Cerebellar nuclear complex (tissue), 1 donor: Measurements from ENCODE around the gene SNRPE.

ENCODE experiments used
- DNase-seq, 2 experiments: peaks; one replicate each; lab custom pipeline; 2025; lab: John Stamatoyannopoulos, UW

The SNRPE gene

DNA sequence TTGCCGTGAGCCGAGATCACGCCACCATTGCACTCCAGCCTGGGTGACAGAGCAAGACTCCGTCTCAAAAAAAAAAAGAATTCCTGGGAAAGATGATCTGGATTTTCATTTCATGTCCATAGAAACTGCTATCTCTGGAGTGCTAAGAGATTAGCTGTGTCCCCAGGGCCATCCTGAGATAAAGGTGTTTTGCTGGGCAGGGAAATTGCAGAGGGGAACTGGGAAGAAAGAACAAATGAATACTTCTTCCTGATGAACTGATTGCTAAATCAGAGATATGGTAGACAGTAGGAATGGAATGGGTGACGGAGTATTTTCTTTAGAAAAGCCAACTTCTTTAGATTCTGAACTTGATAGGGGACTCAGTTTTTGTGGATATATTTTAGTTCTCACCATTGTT is 19.2 kb downstream of the SNRPE start:
- no peak for DNase-seq

DNA sequence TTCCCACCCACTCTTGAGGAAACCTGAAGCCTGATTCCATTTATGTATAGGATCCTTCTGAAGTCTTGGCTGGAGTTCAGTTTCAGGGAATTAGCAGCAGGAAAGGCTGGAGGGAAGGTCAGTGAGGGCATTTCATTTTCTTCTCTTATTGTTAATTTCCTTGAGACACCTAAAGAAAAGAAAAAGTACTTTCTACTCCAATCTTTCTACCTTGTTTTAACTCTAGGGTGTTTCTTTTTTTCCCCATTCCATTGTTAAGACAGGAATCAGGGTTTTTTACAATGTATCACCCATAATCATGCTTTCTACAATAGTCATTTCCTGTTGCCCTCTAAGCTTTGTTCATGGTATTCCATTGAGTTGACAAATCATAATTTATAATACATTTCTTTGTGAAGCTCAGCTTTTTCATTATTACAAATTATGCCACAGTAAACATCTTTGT is 27.4 kb downstream of the SNRPE start:
- DNase-seq = no peak

DNA sequence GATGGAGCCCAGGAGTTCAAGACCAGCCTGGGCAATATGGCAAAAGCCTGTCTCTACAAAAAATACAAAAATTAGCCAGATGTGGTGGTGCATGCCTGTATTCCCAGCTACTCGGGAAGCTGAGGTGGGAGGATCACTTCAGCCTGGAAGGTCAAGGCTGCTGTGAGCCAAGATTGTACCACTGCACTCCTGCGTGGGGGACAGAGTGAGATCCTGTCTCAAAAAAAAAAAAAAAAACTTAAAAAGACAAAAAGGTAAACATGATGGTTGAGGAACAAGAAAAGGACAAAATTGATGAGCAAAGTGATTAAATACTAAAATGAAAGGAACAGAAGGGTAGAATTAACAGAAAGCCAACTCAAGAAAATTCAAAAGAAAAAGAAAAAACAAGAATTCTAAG is 30.6 kb downstream of the SNRPE start:
- DNase-seq = no peak

DNA sequence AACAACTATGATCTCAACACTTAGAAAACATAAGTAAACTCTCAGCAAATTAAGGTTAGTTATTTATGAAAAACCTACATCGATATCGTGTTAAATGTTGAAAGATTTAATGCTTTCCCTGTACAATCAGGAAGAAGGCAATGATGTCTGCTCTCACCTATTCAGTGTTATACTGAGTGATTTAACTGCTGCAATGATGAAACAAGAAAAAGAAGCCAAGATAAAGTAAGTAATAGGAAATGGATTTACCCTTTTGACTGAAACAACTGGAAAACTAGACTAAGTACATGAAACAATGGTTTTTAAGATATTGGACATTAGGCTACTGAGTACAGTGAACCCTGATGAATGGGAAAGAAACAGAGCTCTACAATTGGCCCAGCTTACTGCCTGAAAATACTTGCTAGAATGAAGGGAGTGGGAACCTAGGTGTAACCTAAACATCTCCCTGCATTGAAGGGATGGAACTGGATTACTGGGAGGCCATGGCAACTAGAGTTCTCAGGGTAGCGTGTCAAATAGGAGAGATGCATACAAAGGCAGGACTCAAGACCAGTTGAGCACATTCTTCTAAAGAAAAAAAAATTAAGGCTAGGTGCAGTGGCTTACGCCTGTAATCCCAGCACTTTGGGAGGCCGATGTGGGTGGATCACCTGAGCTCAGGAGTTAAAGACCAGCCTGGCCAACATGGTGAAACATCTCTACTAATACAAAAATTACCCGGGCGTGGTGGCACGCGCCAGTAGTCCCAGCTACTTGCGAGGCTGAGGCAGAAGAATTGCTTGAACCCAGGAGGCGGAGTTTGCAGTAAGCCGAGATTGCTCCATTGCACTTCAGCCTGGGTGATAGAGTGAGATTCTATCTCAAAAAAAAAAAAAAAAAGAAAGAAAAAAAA is 37.3 kb downstream of the SNRPE start:
- no peak for DNase-seq

DNA sequence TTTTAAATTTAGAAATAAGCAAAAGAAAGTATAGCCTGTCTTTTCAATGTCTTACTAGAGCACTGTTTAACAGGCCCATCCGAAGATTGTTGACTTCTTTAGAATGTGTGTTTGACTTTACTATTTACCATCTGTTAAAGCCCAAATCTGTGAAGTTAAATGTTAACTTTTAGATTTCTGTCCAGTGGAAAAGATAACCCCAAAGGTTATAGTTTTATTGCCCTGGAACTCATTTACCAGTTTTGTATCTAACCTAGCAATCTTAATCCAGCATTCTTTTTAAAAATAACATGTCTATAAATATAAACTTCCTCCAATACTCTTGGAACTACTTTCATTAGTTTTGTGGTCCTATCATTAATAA is 37.9 kb downstream of the SNRPE start:
- no peak for DNase-seq

DNA sequence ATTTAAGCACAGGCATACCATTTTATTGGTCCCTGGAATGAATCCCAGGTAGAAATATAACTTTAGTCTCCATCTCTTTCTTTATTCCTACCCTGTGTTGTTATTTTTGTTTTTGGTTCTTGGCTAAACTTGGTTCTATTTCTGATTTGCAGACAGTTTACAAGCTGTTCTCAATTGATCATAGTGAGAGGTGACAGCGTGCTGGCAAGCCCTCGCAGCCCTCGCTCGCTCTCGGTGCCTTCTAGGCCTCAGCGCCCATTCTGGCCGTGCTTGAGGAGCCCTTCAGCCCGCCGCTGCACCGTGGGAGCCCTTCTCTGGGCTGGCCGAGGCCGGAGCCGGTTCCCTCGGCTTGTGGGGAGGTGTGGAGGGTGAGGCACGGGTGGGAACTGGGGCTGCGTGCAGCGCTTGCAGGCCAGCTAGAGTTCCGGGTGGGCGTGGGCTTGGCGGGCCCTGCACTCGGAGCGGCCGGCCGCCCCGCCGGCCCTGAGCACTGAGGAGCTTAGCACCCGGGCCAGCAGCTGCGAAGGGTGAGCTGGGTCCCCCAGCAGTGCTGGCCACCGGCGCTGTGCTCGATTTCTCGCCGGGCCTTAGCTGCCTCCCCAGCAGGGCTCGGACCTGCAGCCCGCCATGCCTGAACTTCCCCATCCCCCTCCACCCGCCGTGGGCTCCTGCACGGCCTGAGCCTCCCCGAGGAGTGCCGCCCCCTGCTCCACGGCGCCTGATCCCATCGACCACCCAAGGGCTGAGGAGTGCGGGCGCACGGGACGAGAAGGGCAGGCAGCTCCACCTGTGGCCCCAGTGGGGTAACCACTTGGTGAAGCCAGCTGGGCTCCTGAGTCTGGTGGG is 38.7 kb downstream of the SNRPE start:
- no peak for DNase-seq

DNA sequence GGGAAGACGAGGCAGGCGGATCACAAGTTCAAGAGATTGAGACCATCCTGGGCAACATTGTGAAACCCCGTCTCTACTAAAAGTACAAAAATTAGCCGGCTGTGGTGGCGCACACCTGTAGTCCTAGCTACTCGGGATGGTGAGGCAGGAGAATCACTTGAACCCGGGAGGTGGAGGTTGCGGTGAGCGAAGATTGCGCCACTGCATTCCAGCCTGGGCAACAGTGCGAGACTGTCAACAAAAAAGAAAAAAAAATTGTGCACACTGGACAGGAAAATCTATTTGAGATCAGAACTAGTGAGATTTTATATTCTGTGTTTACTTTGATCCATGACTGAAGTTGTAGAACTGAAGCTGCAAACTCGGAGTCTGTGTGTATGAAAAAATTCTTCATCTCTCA is 40.2 kb downstream of the SNRPE start:
- DNase-seq = no peak

DNA sequence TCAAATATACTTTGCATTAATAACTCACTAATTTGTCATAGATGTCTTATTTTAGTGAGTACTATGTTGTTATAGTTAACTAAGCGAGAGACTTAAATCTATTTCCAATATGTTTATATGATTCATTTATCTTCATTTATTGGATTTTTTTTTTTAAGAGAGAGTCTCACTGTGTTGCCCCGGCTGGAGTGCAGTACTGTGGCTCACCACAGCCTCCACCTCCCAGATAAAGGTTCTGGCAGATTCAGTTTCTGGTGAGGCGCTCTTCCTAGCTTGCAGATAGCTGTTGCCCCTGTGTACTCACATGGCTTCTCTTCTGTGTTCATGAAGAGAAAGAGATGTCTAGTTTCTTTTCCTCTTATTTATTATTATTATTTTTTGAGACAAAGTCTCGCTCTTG is 43.9 kb downstream of the SNRPE start:
- no peak for DNase-seq

DNA sequence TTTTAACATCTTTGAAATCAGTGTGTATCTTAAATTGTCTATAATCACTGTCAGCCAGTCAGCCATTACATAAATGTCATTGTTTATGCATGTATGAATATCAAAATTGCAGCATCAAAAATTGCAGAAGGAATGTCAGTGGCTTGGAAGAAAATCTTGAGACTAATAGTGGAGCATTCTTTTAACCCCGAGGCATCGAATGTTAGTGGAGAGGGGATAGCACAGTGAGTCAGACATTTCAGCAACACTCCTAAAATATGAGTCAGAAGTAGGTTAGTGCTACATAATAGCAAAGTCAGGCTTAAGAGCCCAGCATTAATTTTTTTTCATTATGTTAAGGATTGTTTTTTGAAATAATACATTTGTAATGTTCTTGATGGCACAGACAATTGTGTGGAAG is 45.5 kb downstream of the SNRPE start:
- DNase-seq = no peak

DNA sequence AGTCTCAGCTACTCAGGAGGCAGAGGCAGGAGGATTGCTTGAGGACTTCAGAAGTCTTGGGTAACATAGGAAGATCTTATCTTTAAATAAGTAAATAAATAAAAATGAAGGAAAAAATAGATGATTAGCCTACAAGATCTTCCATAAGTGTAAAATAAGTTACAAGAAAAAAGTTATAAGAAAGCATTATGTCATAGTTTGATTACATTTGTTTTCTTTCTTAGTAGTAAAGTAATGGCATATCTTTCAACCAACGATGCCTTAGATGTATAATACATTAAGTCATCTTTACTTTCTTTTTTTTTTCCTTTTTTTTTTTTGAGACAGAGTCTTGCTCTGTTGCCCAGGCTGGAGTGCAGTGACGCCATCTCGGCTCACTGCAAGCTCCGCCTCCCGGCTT is 46.5 kb downstream of the SNRPE start:
- no peak for DNase-seq

DNA sequence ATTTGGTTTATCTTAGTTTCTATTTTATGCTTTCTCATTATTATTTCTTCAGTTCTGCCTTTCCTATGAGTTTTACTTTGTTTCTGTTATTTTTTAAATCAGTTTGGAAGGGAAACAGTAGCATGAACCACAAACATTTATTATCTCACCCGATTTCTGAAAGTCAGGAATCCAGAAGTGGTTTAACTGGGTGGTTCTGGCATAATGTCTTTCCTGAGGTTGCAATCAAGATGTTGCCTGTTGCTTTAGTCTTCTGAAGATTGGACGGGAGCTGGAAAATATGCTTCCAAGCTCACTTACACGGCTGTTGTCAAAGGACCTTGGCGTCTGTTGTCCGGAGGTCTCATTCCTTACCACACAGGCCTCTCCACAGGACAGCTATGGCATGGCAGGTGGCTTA is 50.4 kb downstream of the SNRPE start:
- no peak for DNase-seq

DNA sequence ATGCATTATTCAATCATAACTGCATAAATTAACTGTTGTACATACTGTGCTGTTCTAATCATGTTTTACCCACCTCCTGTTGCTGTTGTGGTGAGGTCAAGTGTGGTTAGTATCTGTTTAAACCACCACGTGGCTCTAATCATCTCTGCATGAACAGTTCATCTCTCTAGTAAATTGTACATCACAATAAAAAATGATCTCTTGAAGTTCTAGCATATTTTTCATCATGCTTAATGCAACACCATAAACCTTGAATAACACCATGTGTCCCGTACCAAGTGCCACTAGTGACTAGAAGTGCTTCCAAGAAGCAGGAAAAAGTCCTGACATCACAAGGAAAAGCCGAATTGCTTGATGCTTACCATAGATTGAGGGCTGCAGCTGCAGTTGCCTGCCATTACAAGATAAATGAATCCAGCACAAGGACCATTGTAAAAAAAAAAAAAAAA is 51.7 kb downstream of the SNRPE start:
- DNase-seq = no peak

DNA sequence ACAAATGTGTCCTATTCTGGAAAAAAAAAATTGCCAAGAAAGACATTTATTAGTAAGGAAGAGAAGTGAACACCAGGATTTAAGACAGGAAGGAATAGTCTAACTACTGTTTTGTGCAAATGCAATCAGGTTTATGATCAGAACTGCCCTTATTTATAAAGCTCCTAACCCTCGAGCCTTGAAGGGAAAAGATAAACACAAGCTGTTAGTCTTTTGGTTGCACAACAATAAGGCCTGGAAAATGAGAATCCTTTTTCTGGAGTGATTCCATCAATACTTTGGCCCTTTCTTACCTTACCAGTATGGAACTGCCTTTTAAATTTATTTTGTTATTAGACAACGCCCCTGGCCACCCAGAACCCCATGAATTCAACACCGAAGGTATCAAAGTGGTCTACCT is 52.9 kb downstream of the SNRPE start:
- DNase-seq = no peak

DNA sequence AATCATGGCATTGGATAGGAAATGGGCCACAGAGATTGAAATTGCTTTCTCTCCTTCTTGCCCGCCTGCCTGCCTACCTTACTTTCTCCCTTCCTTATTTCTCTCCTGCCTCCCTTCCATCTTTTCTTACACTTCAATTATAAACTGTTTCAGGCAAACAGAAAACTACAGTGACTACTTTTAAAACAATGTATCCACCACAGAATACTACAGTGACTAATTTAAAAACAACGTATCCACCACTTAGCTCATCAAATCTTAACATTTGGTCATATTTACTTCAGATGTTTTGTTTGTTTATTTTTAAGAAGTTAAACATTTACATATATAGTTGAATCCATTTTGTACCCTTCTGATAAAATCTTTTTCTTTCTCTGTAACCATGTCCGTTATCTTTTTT is 54.4 kb downstream of the SNRPE start:
- no peak for DNase-seq

DNA sequence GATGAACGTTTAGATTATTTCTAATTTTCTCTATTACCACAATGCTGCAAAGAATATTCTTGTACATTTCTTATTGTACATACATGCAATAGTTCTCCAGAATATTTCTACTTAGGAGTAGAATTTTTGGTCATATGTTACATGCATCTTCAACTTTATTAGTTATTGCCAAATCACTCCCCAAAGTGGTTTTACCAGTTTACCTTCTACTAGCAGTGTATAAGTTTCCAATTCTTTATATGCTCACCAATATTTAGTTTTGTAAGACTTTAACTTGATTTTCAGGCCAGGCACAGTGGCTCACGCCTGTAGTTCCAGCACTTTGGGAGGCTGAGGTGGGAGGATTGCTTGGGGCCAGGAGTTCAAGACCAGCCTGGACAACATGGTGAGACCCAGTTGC is 55.4 kb downstream of the SNRPE start:
- DNase-seq = no peak
